Measurements from ENCODE around the gene YDJC. TPM values are rescaled to one million over a fixed set of nuclear protein-coding genes. Genes with fewer than 3 reads are reported as not detected.
A peak's percentile ranks its signal among the peaks of the same experiment; 100 is the strongest.

The YDJC gene
- total and polyA plus RNA-seq, 2 of the 4 experiments (the other 2 are of a cell fraction) = 8.1 to 23.6 TPM

GRCh38 chr22:21657360-21658032 is 27.7 kb upstream of the YDJC start:
- POLR2A ChIA-PET (ENCODE audit: unreplicated experiment) = no interaction called here

More at GRCh38 chr22:21657360-21658032, 27.7 kb upstream of the YDJC start:
- Histone ChIP-seq H3K4me3 (ENCODE audit: insufficient read depth, low read depth, low read length) (peak overlapping the region; percentile 82), H3K18ac (ENCODE audit: low read depth, low read length) (no peak overlapping the region), H3K9me1 (ENCODE audit: insufficient read depth, low read length) (peaks cover 14% of the 10 kb centered on the region), H3K4ac (ENCODE audit: low read depth, low read length) (no peak overlapping the region), H3K4me2 (ENCODE audit: low read depth, low read length) (peak overlapping the region; percentile 98), H4K5ac (ENCODE audit: low read depth, low read length) (no peak overlapping the region; the same call in 1 of the 2 replicates), H3K56ac (ENCODE audit: extremely low read depth, insufficient read depth, low read length) (no peak overlapping the region), H3K9me3 (ENCODE audit: control insufficient read depth, insufficient read depth, low read length) (no peaks in the 10 kb centered on the region), H4K20me1 (ENCODE audit: insufficient read depth, low read length) (no peaks in the 10 kb centered on the region), H3K36me3 (ENCODE audit: control insufficient read depth, insufficient read depth, low read length) (no peaks in the 10 kb centered on the region), H2BK5ac (ENCODE audit: low read depth, low read length, poor library complexity, severe bottlenecking) (no peak overlapping the region), H2BK20ac (ENCODE audit: low read depth, low read length) (no peak overlapping the region), H2BK120ac (ENCODE audit: low read depth, low read length) (no peak overlapping the region), H3K27ac (ENCODE audit: insufficient read depth, low read length) (no peak overlapping the region; the same call in 1 of the 2 replicates), H3K23ac (ENCODE audit: low read depth, low read length) (peak overlapping the region; percentile 72; the same call in 1 of the 2 replicates), H4K8ac (ENCODE audit: low read depth in 2 of 2, low read length in 2 of 2) (peak overlapping the region in 1 of 2 experiments; percentile 71; a peak in 1 of 4 replicates), H3K27me3 (ENCODE audit: control insufficient read depth, insufficient read depth, low read length) (peaks cover 4% of the 10 kb centered on the region; the same call in 1 of the 2 replicates), H2AFZ (replicated peaks; ENCODE audit: low read length, poor library complexity) (peak overlapping the region; percentile 97), H3K4me1 (ENCODE audit: control insufficient read depth, insufficient read depth, low read length) (peaks cover 3% of the 10 kb centered on the region), H3K9ac (ENCODE audit: low read depth, low read length) (peak overlapping the region; percentile 49; the same call in 1 of the 2 replicates), H2AK5ac (ENCODE audit: low read depth, low read length) (no peak overlapping the region), H3K79me1 (ENCODE audit: low read depth in 1 of 2, low read length in 2 of 2) (peaks cover 3 to 20% of the 10 kb centered on the region in 2 experiments; a peak in 3 of 4 replicates), H4K91ac (ENCODE audit: insufficient read depth, low read depth, low read length) (no peak overlapping the region), H2BK15ac (ENCODE audit: low read depth, low read length) (no peak overlapping the region), H2AK9ac (replicated peaks; ENCODE audit: low read depth, low read length, poor library complexity) (peak overlapping the region; percentile 95), H3K14ac (replicated peaks; ENCODE audit: low read depth, low read length) (no peak overlapping the region; the same call in 1 of the 2 replicates)
- CTCF ChIA-PET = no interaction called here
- no TSS peak for BruUV-seq (replicated peaks)
- DNase-seq (peak; percentile 8), ATAC-seq (ENCODE audit: low read depth) (peak; percentile 88)
- in situ Hi-C loops (cut with MboI; ENCODE audit: low sequenced_read_pairs) = no loop called here
- no peak for TF ChIP-seq MAZ (IDR thresholded peaks at IDR 0.05; ENCODE audit: borderline replicate concordance, low read depth, low read length)
- TF ChIP-seq POLR2A (IDR thresholded peaks at IDR 0.05; ENCODE audit: low read depth, low read length) = no peak
- TF ChIP-seq MAFK (IDR thresholded peaks at IDR 0.05; ENCODE audit: low read depth, low read length) = no peak
- 2% methylated on average over 52 of the region's 79 CpGs; no CpG with 5 or more reads in 1 of the 2 experiments for WGBS, 2 experiments (ENCODE audit: extremely low coverage in 2 of 2, insufficient read length in 1 of 2)
- dilution Hi-C loops (cut with HindIII; ENCODE audit: low sequenced_read_pairs, unreplicated experiment) = no loop called here
- intact Hi-C loops (cut with micrococcal nuclease) = no loop called here

Data from IMR-90 (cell line).